A673 (cell line): ENCODE results near the gene DMD. TPM values are rescaled to one million over a fixed set of nuclear protein-coding genes. Genes with fewer than 3 reads are reported as not detected.

Experiments used
- BruUV-seq: library from RNA; stranded (reverse); fragments of 400-500 nt; replicated peaks from 2 replicates; lab custom pipeline; 2021; lab: Mats Ljungman, UMichigan
- CTCF ChIA-PET: fragments of 300-600 bp; sonication (Branson Sonifier 250); formaldehyde crosslinking; loops from one replicate; lab custom pipeline; 2022; ENCODE audit warnings: antibody characterized with exemption; lab: Charles Lee
- POLR2A ChIA-PET: fragments of 300-600 bp; sonication (Branson Sonifier 250); formaldehyde crosslinking; loops from one replicate; lab custom pipeline; 2022; ENCODE audit warnings: antibody characterized with exemption; ENCODE audit not compliant: low non-redundant PET; lab: Charles Lee
- DNase-seq: peaks from one replicate; pipeline ENCODE4 v3.0.0-alpha.2; 2015; ENCODE audit warnings: low spot score
- H3K27ac ChIP-seq: fragments of 200-600 bp; sonication (generic); 2 replicates; pipeline ENCODE4 v1.5.1; 2016; ENCODE audit warnings: mixed run types, low read depth, mild to moderate bottlenecking, mixed read lengths, antibody characterized with exemption, low read length; ENCODE audit not compliant: poor library complexity, severe bottlenecking
- H3K27me3 ChIP-seq: fragments of 200-600 bp; sonication (generic); replicated peaks from 2 replicates; pipeline ENCODE4 v1.6.1; 2017; ENCODE audit warnings: mixed run types, low read depth, mild to moderate bottlenecking, mixed read lengths, antibody characterized with exemption, low read length; ENCODE audit not compliant: insufficient read depth, poor library complexity
- H3K36me3 ChIP-seq: fragments of 200-600 bp; sonication (generic); 2 replicates; pipeline ENCODE4 v1.6.1; 2016; ENCODE audit warnings: mixed run types, mild to moderate bottlenecking, mixed read lengths, antibody characterized with exemption, low read length; ENCODE audit not compliant: insufficient read depth, poor library complexity, severe bottlenecking
- H3K4me1 ChIP-seq: fragments of 200-600 bp; sonication (generic); 2 replicates; pipeline ENCODE4 v1.6.1; 2017; ENCODE audit warnings: mixed run types, mild to moderate bottlenecking, mixed read lengths, antibody characterized with exemption, low read length; ENCODE audit not compliant: insufficient read depth, poor library complexity, severe bottlenecking
- H3K4me3 ChIP-seq: fragments of 200-600 bp; sonication (generic); 2 replicates; pipeline ENCODE4 v1.5.1; 2016; ENCODE audit warnings: low read depth, mixed run types, mild to moderate bottlenecking, mixed read lengths, low read length; ENCODE audit not compliant: poor library complexity, severe bottlenecking
- H3K9me3 ChIP-seq: fragments of 200-600 bp; sonication (generic); 2 replicates; pipeline ENCODE4 v1.6.1; 2016; ENCODE audit warnings: mixed run types, low read depth, mild to moderate bottlenecking, mixed read lengths, antibody characterized with exemption, low read length; ENCODE audit not compliant: poor library complexity, severe bottlenecking
- CTCF ChIP-seq: fragments of 300-800, 200-600 bp; sonication (generic); conservative IDR thresholded peaks from 2 replicates; pipeline ENCODE4 v1.5.1; 2017; ENCODE audit warnings: low read depth, mild to moderate bottlenecking, antibody characterized with exemption, low read length, moderate library complexity, mixed read lengths
- EZH2 ChIP-seq: fragments of 200-600 bp; sonication (generic); IDR thresholded peaks from 2 replicates; pipeline ENCODE4 v1.6.1; 2017; ENCODE audit warnings: borderline replicate concordance, low read depth, mild to moderate bottlenecking, mixed read lengths, antibody characterized with exemption, low read length; ENCODE audit not compliant: poor library complexity, severe bottlenecking
- intact Hi-C: fragments of 100-400 bp; cut with micrococcal nuclease; formaldehyde crosslinking; loops from one replicate; pipeline ENCODE4 v1.10.0; 2022; ENCODE audit not compliant: unreplicated experiment
- total RNA-seq: library from RNA; stranded (reverse); gene quantifications from 2 replicates; pipeline ENCODE4 v1.2.3, GENCODE V29; 2021

Gene DMD
- total RNA-seq, 1 experiment from 2014 or later, result 5.4 TPM

- ChIA-PET POLR2A (no interaction called here), CTCF (no interaction called here)
- no TSS peak for BruUV-seq
- Histone ChIP-seq H3K4me1 (no peaks in the 10 kb centered on the region), H3K36me3 (no peaks in the 10 kb centered on the region), H3K27me3 (no peaks in the 10 kb centered on the region), H3K27ac (no peak overlapping the region), H3K4me3 (no peak overlapping the region), H3K9me3 (no peaks in the 10 kb centered on the region)
- intact Hi-C loops, result no loop called here
- DNase-seq, result no peak
- TF ChIP-seq CTCF (no peak), EZH2 (no peak)
Measured at GRCh38 chrX:31962256-31962655, 1249.1 kb downstream of the DMD start.

DNA sequence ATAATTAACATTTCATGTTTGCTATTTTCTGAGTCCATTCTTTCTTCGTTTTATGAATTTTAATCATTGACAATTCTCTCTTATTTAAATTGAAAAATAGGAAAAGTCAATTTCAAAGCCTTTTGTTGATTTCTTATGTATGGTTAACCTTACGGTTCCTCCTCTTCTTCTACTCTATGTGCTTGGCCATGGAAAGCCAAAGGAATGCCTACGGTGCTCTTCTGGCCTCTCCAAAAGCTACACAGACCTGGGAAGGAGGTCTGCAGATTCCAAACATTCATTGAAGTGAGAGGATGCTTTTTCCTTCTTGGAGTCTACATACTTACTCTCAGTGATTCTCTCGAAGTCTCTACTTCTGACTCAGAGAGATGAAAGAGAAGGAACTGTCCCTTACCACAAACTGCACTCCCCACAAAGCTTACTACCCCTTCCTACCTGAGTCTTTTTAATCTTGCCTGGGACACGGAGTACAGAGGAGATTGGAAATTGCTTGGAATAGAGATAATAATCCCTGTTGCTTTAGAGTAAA, 1276.4 kb downstream of the DMD start:
- intact Hi-C loops, result no loop called here
- DNase-seq, result no peak
- BruUV-seq, result no TSS peak
- ChIA-PET CTCF (no interaction called here), POLR2A (no interaction called here)
- Histone ChIP-seq H3K9me3 (no peaks in the 10 kb centered on the region), H3K27me3 (no peaks in the 10 kb centered on the region), H3K36me3 (no peaks in the 10 kb centered on the region), H3K27ac (no peak overlapping the region), H3K4me3 (no peak overlapping the region), H3K4me1 (no peaks in the 10 kb centered on the region)
- no peak for TF ChIP-seq CTCF
- no peak for TF ChIP-seq EZH2

DNA sequence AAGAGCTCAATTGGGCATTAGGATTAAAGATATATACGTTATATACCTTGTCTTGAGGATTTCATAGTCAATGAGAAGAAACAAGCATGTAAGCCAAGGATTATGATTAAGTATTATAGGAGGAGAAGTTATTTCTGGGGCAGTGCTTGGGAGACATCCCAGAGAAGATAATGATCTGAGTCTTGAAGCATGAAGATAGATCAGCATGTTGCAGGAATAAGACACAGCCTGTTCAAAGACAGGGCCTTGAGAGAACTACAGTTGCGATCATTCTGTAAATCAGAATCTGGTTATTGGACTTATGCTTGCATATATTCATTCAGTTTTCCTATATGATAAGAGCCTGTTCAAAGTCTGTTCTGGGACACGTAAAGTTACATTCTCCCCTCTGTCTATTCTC, 1277.3 kb downstream of the DMD start:
- DNase-seq, result no peak
- ChIA-PET CTCF (no interaction called here), POLR2A (no interaction called here)
- Histone ChIP-seq H3K4me3 (no peak overlapping the region), H3K27ac (no peak overlapping the region), H3K9me3 (no peaks in the 10 kb centered on the region), H3K36me3 (no peaks in the 10 kb centered on the region), H3K4me1 (no peaks in the 10 kb centered on the region), H3K27me3 (no peaks in the 10 kb centered on the region)
- TF ChIP-seq EZH2, result no peak
- TF ChIP-seq CTCF, result no peak
- intact Hi-C loops, result no loop called here
- BruUV-seq, result no TSS peak
